A549 (cell line): ENCODE results near the gene HES1. TPM values are rescaled to one million over a fixed set of nuclear protein-coding genes. Genes with fewer than 3 reads are reported as not detected.

Source experiments
- ATAC-seq, 2 experiments: fragments of 200-7000 bp in 1 of 2; fragments of >200 bp in 1 of 2; cut with Nextera tagmentation in 1 of 2; cut with Tn5 transposase in 1 of 2; 3 replicates each; pipeline versions ENCODE4 v1.8.0 to v1.9.1; 2018 to 2020; ENCODE audit warnings: mild to moderate bottlenecking in 1 of 2, moderate library complexity in 1 of 2
- CTCF ChIA-PET: fragments of 300-600 bp; sonication (Branson Sonifier 250); formaldehyde crosslinking; extraction: SDS; loops from one replicate; lab custom pipeline; 2021; ENCODE audit warnings: antibody characterized with exemption, inconsistent platforms; lab: Yijun Ruan, JAX
- POLR2A ChIA-PET: fragments of 350-600 bp; formaldehyde crosslinking; extraction: SDS; loops from one replicate; lab custom pipeline; 2021; ENCODE audit warnings: antibody characterized with exemption, inconsistent platforms; lab: Yijun Ruan, JAX
- DNase-seq, 2 experiments: peaks; one replicate each; pipeline versions ENCODE4 v3.0.0 to v3.0.0-alpha.2; 2011 to 2016; ENCODE audit warnings: low read depth in 1 of 2, low spot score in 1 of 2
- FAIRE-seq: peaks from 2 replicates; lab custom pipeline; 2011; peaks lifted over from hg19 to GRCh38; lab: Jason Lieb, UNC
- H3K27ac ChIP-seq, 2 experiments: fragments of >200 bp; sonication (Bioruptor Twin); formaldehyde crosslinking; 3 replicates each; pipeline ENCODE4 v1.5.1; 2016 to 2017
- H3K4me1 ChIP-seq: fragments of >200 bp; sonication (Bioruptor Twin); formaldehyde crosslinking; 3 replicates; pipeline ENCODE4 v1.6.1; 2016
- H3K4me2 ChIP-seq: fragments of >200 bp; sonication (Bioruptor Twin); formaldehyde crosslinking; 3 replicates; pipeline ENCODE4 v1.6.1; 2016
- H3K4me3 ChIP-seq: fragments of >200 bp; sonication (Bioruptor Twin); formaldehyde crosslinking; 3 replicates; pipeline ENCODE4 v1.5.1; 2016
- H3K9me3 ChIP-seq: fragments of >200 bp; sonication (Bioruptor Twin); formaldehyde crosslinking; 3 replicates; pipeline ENCODE4 v1.6.1; 2016
- CBX8 ChIP-seq: fragments of 200-600 bp; sonication (generic); IDR thresholded peaks from 2 replicates; pipeline ENCODE4 v1.6.1; 2016
- CHD4 ChIP-seq: fragments of 200-600 bp; sonication (generic); IDR thresholded peaks from 2 replicates; pipeline ENCODE4 v1.6.1; 2016; ENCODE audit warnings: antibody characterized with exemption, mild to moderate bottlenecking, borderline replicate concordance
- EHMT2 ChIP-seq: fragments of 200-600 bp; sonication (generic); IDR thresholded peaks from 2 replicates; pipeline ENCODE4 v1.6.1; 2016; ENCODE audit warnings: antibody characterized with exemption, low read depth, mild to moderate bottlenecking, moderate library complexity
- ELK1 ChIP-seq: fragments of 150-350 bp; IDR thresholded peaks from 2 replicates; pipeline ENCODE4 v1.6.1; 2014; ENCODE audit warnings: low read depth, mild to moderate bottlenecking, low read length
- FOSB ChIP-seq: fragments of 250-450 bp; sonication (Bioruptor Pico); IDR thresholded peaks from 2 replicates; pipeline ENCODE4 v1.5.0; 2020; ENCODE audit warnings: mild to moderate bottlenecking, moderate library complexity
- FOSL2 ChIP-seq, 2 experiments: fragments of 450-650 bp in 1 of 2; fragments of >200 bp in 1 of 2; sonication (Bioruptor Twin) in 1 of 2; formaldehyde crosslinking; IDR thresholded peaks; 2 replicates each; pipeline versions ENCODE4 v1.5.0 to v1.6.1; 2016 to 2020; ENCODE audit warnings: mild to moderate bottlenecking in 1 of 2, moderate library complexity in 1 of 2
- HDAC2 ChIP-seq: fragments of 200-600 bp; sonication (generic); IDR thresholded peaks from 2 replicates; pipeline ENCODE4 v1.6.1; 2016
- HOXB5 ChIP-seq: fragments of 250-450 bp; sonication (Bioruptor Pico); IDR thresholded peaks from 2 replicates; pipeline ENCODE4 v1.5.0; 2020; ENCODE audit warnings: mild to moderate bottlenecking, moderate library complexity
- KDM1A ChIP-seq: fragments of 200-600 bp; sonication (generic); IDR thresholded peaks from 2 replicates; pipeline ENCODE4 v1.6.1; 2016; ENCODE audit warnings: low read depth, mild to moderate bottlenecking
- MAFK ChIP-seq: fragments of 450-650 bp; IDR thresholded peaks from 2 replicates; pipeline ENCODE4 v1.6.1; 2014; ENCODE audit not compliant: partially characterized antibody
- MYC ChIP-seq: IDR thresholded peaks from 2 replicates; pipeline ENCODE4 v1.6.1; 2012; ENCODE audit warnings: mild to moderate bottlenecking, inconsistent platforms, low read length, improper control_type of control experiment, borderline replicate concordance
- PBX3 ChIP-seq: IDR thresholded peaks from 2 replicates; pipeline ENCODE4 v1.6.1; 2012
- PHF8 ChIP-seq: fragments of 200-600 bp; sonication (generic); IDR thresholded peaks from 2 replicates; pipeline ENCODE4 v1.6.1; 2016; ENCODE audit warnings: low read depth, mild to moderate bottlenecking, antibody characterized with exemption, moderate library complexity, borderline replicate concordance
- REST ChIP-seq: fragments of 200-600 bp; sonication (generic); IDR thresholded peaks from 2 replicates; pipeline ENCODE4 v1.6.1; 2016; ENCODE audit warnings: antibody characterized with exemption, mild to moderate bottlenecking, moderate library complexity
- TP53 ChIP-seq: fragments of 250-450 bp; sonication (Bioruptor Pico); IDR thresholded peaks from 2 replicates; pipeline ENCODE4 v1.5.0; 2021; ENCODE audit warnings: mild to moderate bottlenecking, moderate library complexity
- ZC3H11A ChIP-seq: fragments of 450-650 bp; IDR thresholded peaks from 2 replicates; pipeline ENCODE4 v1.6.1; 2014; ENCODE audit warnings: antibody characterized with exemption, mild to moderate bottlenecking
- WGBS: methylation state at CpG from one replicate; pipeline ENCODE4 v1.1.6; 2017; ENCODE audit errors: missing lambda C conversion rate; 5-methylcytosine and 5-hydroxymethylcytosine counted together
- polyA plus RNA-seq, 4 experiments: library from polyadenylated mRNA; depleted of rRNA in 3 of 4; stranded (reverse); fragments of >200 nt; fragmentation: RNase III in 1 of 4; extraction: RNeasy Plus Mini Kit Qiagen cat#74134 plus additional on column Dnase treatment in 1 of 4; gene quantifications; 2 replicates in 3 of 4; 3 replicates in 1 of 4; pipeline ENCODE4 v1.2.3, GENCODE V29; 2011 to 2017

Gene HES1
- polyA plus RNA-seq, 2 of the 4 experiments (the other 2 are of a cell fraction) = 8.3 to 66.6 TPM

GRCh38 chr3:194086388-194087075 lies 49.4 kb upstream of the HES1 start:
- DNase-seq = no peak
- FAIRE-seq = no peak
- ATAC-seq = no peak
- Histone ChIP-seq H3K4me2 (no peak overlapping the region), H3K4me3 (no peak overlapping the region), H3K4me1 (peaks cover 38% of the 10 kb centered on the region), H3K27ac (peak overlapping the region in 1 of 2 experiments; percentile 91; a peak in 4 of 6 replicates), H3K9me3 (no peaks in the 10 kb centered on the region)
- POLR2A ChIA-PET = no interaction called here
- no peak for TF ChIP-seq FOSL2 (IDR thresholded peaks at IDR 0.05)
- TF ChIP-seq FOSL2 (CRISPR knock-in tag; IDR thresholded peaks at IDR 0.05) = no peak
- TF ChIP-seq TP53 = no peak
- no peak for TF ChIP-seq PHF8
- no peak for TF ChIP-seq ZC3H11A
- no peak for TF ChIP-seq FOSB (CRISPR knock-in tag)
- TF ChIP-seq PBX3 = no peak
- CTCF ChIA-PET = interaction anchor here (1.4 kb wide), 1 partner anchor 257 kb away, joined by 3 read pairs; no protein-coding TSS in a partner anchor
- WGBS = 92% methylated on average over 9 of the region's 12 CpGs

GRCh38 chr3:194087280-194087679 lies 48.7 kb upstream of the HES1 start:
- ATAC-seq (no peak), DNase-seq (no peak), FAIRE-seq (no peak)
- Histone ChIP-seq H3K4me2 (no peak overlapping the region), H3K27ac (peak overlapping the region in 1 of 2 experiments; percentile 91; a peak in 4 of 6 replicates), H3K9me3 (no peaks in the 10 kb centered on the region), H3K4me3 (no peak overlapping the region), H3K4me1 (peaks cover 41% of the 10 kb centered on the region)
- CTCF ChIA-PET = no interaction called here
- WGBS = 81% methylated on average over 5 of the region's 5 CpGs
- POLR2A ChIA-PET = no interaction called here
- TF ChIP-seq KDM1A (no peak), CHD4 (no peak), MYC (no peak), HDAC2 (no peak), MAFK (no peak), HOXB5 (CRISPR knock-in tag) (no peak), EHMT2 (no peak), CBX8 (no peak), REST (no peak), TP53 (no peak), ELK1 (no peak)
